OCI-LY3 (cell line): Measurements from ENCODE around the gene PLEKHG3.

ENCODE experiments used
- EZH2phosphoT487 ChIP-seq: fragments of 200-600 bp; shearing (Covaris generic); IDR thresholded peaks from 2 replicates; pipeline ENCODE4 v1.6.1; 2018; ENCODE audit warnings: antibody characterized with exemption, mixed run types, low read depth
- TF ChIP-seq, protein P1 (sequence below): fragments of 200-600, 300-600 bp; sonication (generic); IDR thresholded peaks from 2 replicates; pipeline ENCODE4 v1.5.1; 2014; ENCODE audit warnings: antibody characterized with exemption, low read length, low read depth

DNA sequence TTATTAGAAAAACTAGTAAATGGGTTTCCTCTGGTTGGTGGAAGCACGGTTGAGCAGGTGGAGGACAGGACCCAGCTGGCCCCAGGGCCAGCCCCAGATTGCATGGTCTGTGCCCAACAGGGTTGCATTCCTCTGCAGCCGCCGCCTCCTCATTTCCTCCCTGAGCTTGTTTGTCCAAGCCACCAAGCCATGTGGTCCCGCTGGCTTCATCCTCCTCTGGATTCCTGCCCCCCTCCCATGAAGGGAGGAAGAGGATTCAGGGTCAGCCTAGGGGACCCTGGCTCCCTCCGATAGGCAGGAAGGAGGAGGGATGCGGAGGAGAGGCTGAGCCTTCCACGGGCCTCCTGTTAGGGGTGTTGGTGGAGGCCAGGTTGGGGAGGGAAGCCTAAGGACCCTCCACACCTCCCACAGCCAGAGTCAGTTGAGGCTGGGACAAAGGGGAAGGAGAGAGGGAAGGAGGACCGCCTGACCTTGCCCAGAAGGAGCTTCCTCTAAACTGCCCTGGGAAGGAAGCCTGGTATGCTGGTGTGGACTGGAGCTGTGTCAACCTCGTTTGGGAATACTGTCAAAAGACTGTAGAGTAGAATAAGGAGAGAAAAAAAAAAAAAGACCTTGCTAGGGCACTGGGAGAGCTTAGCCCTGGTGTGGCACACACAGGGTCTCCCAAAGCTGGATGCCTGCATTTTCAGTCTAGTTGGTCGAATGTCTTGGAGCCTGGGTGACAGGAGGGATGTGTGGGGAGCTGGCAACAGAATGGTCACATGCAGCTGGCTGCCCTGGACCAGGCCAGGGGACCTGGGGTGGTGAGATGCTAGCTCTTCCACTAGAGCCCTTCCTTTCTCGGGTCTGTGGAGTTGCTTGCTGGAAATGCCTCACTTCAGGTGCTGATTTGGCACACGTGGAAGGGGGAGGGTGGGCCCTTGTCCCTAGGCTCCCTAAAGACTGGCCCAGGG lies 42.4 kb downstream of the PLEKHG3 start:
- no peak for TF ChIP-seq EZH2phosphoT487
- TF ChIP-seq, protein P1, sequence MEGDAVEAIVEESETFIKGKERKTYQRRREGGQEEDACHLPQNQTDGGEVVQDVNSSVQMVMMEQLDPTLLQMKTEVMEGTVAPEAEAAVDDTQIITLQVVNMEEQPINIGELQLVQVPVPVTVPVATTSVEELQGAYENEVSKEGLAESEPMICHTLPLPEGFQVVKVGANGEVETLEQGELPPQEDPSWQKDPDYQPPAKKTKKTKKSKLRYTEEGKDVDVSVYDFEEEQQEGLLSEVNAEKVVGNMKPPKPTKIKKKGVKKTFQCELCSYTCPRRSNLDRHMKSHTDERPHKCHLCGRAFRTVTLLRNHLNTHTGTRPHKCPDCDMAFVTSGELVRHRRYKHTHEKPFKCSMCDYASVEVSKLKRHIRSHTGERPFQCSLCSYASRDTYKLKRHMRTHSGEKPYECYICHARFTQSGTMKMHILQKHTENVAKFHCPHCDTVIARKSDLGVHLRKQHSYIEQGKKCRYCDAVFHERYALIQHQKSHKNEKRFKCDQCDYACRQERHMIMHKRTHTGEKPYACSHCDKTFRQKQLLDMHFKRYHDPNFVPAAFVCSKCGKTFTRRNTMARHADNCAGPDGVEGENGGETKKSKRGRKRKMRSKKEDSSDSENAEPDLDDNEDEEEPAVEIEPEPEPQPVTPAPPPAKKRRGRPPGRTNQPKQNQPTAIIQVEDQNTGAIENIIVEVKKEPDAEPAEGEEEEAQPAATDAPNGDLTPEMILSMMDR, result no peak
